KG1 (cell line): ENCODE data around the gene KCTD5.
A peak's percentile ranks its signal among the peaks of the same experiment; 100 is the strongest.
"Not testable (repeated sequence)": the region's sequence is repeated elsewhere in the genome, so short reads cannot be mapped to it uniquely, and the experiment has no call there.

ENCODE experiments used
- DNase-seq: peaks from one replicate; lab custom pipeline; 2025; lab: John Stamatoyannopoulos, UW

The KCTD5 gene

DNA sequence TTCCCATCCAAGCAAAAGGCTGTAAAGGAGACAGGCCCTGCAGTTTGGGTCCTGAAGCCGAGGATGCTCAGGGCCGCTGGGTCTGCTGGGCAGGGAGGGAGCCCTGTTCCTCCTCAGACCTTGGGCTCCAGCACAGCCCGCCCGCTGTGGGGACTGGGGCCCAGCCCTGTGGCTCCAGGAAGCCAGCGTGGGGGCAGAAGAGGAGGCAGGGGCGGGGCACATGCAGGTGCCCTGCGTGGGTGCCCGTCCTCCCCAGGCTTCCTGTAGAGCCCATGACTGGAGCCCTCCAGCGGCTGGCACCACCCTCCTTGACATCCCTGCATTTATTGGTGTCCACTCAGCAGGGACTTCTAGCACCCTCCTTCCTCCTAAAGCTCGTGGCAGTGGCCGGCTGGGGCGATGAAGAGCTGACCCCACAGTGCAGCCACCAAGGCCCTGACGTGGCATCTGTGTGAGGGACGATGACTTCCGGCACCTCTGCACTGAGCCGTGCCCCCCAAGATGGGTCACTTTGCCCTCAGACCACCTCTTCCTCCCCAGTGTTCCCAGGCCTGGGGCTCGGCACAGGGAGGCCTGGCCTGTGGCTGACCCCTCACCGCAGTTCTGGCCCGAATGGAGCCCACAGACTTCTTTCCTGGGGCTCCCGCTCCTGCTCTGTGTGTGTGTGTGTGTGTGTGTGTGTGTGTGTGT lies 27.8 kb downstream of the KCTD5 start:
- no peak for DNase-seq

GRCh38 chr16:2710711-2711231 lies 28.4 kb downstream of the KCTD5 start:
- no peak for DNase-seq

- DNase-seq = no peak
Measured at GRCh38 chr16:2711370-2712062, 29.2 kb downstream of the KCTD5 start.

DNA sequence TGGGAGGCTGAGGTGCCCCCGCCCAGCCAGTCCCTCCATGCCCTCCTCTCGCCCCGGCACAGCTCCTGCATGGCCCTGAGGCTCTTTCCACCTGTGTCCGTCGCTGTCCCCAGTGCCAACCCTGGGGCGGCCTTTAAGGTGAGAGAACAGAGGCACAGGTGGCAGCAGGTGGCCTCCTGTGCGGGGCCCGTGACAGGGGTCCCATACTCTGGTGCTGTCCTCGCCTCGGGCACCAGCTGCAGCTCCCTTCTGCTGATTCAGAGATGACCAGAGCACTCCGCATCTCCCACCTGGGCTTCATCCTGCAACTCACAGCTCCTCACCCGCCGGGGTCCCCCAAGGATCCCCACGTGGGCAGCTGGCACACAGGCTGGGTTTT lies 29.7 kb downstream of the KCTD5 start:
- DNase-seq = no peak

DNA sequence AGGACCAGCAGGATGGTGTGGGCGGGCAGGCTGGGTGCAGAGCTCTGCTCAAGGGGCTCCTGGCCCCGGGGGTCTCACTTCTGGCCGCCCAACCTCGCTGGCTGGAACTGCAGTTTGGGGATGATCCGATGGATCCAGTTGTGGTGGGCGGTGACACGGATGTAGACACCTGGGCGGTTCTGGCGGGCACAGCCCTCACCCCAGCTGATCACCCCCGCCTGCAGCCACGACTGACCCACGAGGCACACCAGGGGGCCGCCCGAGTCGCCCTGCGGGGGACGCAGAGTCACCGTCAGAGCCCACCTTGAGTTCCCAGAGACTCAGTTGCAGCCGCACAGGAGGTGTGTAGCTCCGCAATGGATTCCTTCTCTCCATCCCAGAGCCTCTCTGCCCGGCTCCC lies 30.2 kb downstream of the KCTD5 start:
- no peak for DNase-seq

DNA sequence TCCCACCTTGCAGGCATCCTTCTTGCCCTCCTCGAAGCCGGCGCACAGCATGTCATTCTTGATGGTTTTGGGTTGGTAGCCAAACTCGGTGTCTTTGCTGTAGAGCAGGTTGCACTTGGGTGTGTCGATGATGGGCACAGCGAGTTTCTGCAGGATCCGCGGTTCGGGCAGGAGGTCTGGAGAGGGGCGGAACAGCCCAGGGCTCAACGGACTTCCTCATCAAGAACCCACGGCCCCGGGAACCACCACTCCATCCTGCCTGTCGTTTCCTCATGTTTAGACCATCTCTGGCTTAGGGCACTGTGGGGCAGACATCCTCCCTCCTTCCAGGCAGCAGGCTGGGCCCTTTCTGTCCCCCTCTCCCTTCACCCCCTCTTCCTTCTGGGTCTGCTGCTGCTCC lies 31.2 kb downstream of the KCTD5 start:
- DNase-seq = no peak

- DNase-seq = no peak
Measured at GRCh38 chr16:2713985-2714774, 31.9 kb downstream of the KCTD5 start.

DNA sequence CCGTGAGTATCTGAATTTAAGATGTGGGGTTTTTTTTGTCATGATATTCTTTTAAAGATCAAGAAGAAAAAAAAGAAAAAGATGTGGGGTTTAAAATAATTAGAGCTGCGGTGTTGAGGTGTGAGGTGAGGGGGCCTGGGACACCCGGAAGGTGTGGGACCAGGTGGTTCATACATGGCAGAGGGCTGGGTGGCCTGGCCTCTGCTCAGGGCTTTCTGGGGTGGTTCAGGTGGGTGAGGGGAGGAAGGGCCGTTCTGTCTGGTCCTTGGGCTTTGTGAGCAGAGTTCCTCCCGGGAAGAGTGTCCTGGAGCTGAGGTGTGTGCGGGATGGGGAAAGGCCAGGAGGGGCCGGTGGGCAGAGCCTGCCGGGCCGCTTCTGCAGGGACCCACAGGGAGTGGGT lies 32.7 kb downstream of the KCTD5 start:
- no peak for DNase-seq

GRCh38 chr16:2715519-2715918 lies 33.2 kb downstream of the KCTD5 start:
- peak; percentile 55 for DNase-seq

DNA sequence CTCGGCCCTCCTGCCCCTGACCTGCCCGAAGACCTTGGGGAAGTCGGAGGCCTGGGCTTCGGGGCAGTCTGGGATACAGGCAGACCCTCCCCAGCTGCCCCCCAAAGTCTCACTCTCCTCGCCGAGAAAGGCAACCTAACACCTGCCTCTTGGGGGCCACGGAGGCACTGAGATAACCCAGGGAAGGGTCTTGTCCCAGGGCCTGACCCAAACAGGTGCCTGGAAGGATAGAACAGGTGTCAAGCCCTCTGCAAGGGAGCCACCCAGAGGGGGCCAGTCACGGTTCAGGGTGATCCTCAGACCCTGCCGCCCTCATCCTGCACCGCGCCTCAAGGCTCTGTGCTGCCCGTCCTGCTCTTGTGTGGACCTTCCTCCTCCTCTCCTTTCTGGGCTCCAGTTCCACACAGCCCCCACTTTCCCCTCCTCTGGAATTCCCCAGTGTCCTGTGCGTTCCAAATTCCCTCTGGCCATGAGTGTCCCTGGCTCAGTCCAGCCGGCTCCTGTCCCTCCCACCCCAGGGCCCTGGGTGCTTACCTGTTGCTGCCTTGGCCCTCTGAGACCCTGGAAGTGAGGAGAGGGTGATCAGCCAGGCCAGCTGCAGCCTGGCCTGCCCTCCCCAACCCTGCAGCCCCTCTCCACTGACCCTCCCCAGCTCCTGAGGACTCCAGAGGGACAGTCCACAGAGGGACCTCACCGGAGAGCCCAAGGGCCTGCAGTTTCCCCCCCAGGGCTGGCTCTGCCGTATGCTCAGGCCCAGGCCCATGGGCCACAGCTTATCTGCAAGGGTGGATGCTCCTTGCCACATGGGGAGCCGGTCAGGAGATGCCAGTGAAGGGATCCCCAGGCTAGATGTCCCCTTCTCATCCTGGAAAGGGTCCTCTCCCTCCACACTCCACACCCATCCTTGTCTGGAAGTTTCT lies 33.9 kb downstream of the KCTD5 start:
- DNase-seq = no peak

GRCh38 chr16:2716948-2717347 lies 34.6 kb downstream of the KCTD5 start:
- DNase-seq = no peak

- peak; percentile 22 for DNase-seq
Measured at GRCh38 chr16:2717383-2718263, 35.3 kb downstream of the KCTD5 start.

DNA sequence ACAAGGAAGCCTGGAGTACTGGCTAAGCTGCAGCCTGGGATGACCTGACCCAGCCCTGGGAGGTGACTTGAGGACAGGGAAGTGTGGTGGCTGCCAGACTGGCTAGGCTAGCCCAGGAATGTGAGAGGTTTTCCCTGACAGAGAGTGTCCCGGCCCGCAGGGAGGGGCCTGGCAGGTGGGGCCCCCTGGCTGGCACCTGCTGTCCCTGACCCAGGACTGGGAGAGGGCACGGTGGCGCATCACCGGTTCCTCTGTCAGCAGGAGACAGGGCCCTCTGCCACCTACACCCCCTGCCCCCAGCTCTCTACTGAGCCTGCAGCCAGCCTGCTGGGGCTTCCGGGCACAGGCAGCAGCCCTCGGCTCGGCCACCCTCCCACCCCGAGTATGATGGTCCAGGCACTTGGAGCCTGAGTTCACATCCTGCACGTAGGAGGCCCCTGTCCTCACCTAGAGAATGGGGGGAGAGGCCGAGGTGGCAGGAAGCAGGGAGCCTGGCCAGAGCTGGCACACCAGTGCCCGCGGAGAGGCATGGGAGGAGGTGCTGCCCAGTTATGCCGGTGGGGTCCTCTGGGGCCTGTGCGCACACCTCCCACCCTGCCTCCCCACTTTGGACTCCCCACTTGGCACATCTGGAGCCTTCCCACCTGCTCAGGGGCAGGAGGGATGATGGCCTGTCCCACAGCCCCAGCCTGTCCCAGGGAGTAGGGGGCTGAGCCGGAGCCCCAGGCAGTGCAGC lies 37.2 kb downstream of the KCTD5 start:
- no peak for DNase-seq

GRCh38 chr16:2720064-2720457 lies 37.7 kb downstream of the KCTD5 start, which contains the start of gene PRSS27:
Gene PRSS27, minus strand, starts transcription at chr16:2720224. Its CDS starts 64 bp downstream, at chr16:2720160.
- no peak for DNase-seq

- DNase-seq = peak; percentile 78
Measured at GRCh38 chr16:2720719-2721633, 38.7 kb downstream of the KCTD5 start.

DNA sequence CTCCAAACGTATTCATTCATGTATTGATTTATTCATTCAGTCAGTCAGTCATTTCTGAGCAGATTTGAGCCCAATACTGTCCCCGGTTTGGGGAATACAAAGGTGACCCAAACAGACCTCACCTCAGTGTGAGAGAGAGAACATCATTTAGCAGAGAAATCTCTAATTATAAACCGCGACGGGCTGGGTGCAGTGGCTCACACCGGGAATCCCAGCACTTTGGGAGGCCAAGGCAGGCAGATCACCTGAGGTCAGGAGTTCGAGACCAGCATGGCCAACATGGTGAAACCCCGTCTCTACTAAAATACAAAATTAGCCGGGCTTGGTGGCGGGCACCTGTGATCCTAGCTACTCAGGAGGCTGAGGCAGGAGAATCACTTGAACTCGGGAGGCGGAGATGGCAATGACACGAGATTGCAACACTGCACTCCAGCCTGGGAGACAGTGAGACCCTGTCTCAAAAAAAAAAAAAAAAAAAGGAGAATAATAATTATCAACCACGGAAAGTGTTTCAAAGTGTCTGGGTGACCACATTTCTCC lies 39.4 kb downstream of the KCTD5 start:
- not testable (repeated sequence) for DNase-seq

DNA sequence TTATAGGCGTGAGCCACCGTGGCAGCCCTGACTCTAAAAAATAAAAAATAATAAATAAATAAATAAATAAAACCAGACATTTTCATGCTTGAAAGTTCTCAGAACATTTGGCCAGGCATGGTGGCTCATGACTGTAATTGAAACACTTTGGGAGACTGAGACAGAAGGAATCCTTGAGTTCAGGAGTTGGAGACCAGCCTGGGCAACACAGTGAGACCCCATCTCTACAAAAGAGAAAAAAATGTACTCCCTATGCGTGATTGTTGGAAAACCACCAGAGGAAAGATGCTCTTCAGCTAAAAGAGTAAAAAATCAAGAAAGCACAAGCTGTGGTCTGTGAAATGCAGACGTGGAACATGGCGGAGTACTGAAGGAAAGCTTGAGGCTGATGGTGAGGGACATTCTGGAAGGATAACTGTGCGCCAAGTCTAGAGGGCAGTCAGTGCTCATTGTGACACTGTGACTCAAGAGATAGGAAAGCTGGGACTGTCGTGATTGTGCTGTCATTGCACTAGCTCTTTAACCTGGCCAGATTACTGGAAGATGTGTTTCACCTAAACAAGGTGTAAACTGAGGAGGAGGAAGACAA lies 41.9 kb downstream of the KCTD5 start:
- no peak for DNase-seq

GRCh38 chr16:2724816-2725348 lies 42.6 kb downstream of the KCTD5 start:
- DNase-seq = no peak
